AG09319 (cell line): ENCODE data around the gene AEBP2.
"Not testable (repeated sequence)": the region's sequence is repeated elsewhere in the genome, so short reads cannot be mapped to it uniquely, and the experiment has no call there.

Experiments used
- DNase-seq: peaks from one replicate; pipeline ENCODE4 v3.0.0-alpha.2; 2010; ENCODE audit warnings: low read depth; ENCODE audit errors: extremely low read depth
- TF ChIP-seq, protein P1 (sequence below): IDR thresholded peaks from 2 replicates; pipeline ENCODE4 v1.5.1; 2011; ENCODE audit warnings: low read depth, mild to moderate bottlenecking, inconsistent platforms, low read length, moderate library complexity

AEBP2 gene

DNA sequence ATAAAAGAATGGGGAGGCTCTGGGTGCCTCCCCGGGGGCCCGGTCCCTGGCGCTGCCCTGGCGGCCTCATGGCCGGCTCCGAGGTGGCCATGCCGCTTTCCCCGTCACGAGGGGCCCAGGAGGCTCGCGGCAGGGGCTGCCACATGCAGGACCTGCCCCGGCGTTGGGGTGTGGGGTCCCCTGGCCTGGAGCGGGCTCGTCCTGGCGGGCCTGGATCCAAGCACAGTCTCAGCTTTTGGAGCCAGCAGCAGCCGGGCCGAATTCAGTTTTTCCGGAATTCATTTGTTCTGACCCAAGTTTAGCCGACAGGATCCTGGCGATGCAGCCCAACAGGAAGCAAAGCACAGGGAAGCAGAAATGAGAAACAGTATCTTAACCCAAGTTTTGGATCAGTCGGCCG, 26.4 kb upstream of the AEBP2 start:
- DNase-seq, result no peak
- TF ChIP-seq, protein P1, sequence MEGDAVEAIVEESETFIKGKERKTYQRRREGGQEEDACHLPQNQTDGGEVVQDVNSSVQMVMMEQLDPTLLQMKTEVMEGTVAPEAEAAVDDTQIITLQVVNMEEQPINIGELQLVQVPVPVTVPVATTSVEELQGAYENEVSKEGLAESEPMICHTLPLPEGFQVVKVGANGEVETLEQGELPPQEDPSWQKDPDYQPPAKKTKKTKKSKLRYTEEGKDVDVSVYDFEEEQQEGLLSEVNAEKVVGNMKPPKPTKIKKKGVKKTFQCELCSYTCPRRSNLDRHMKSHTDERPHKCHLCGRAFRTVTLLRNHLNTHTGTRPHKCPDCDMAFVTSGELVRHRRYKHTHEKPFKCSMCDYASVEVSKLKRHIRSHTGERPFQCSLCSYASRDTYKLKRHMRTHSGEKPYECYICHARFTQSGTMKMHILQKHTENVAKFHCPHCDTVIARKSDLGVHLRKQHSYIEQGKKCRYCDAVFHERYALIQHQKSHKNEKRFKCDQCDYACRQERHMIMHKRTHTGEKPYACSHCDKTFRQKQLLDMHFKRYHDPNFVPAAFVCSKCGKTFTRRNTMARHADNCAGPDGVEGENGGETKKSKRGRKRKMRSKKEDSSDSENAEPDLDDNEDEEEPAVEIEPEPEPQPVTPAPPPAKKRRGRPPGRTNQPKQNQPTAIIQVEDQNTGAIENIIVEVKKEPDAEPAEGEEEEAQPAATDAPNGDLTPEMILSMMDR, result no peak

DNA sequence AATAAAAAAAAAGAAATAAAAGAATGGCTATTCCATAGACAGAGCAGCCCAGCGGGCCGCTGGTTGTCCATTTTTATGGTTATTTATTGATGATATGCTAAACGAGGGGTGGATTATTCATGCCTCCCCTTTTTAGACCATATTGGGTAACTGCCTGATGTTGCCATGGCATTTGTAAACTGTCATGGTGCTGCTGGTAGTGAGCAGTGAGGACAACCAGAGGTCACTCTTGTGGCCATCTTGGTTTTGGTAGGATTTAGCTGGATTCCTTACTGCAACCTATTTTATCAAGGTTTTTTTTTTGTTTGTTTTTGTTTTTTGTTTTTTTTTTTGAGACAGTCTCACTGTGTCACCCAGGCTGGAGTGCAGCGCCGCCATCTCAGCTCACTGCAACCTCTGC, 25.7 kb upstream of the AEBP2 start:
- DNase-seq, result not testable (repeated sequence)

DNA sequence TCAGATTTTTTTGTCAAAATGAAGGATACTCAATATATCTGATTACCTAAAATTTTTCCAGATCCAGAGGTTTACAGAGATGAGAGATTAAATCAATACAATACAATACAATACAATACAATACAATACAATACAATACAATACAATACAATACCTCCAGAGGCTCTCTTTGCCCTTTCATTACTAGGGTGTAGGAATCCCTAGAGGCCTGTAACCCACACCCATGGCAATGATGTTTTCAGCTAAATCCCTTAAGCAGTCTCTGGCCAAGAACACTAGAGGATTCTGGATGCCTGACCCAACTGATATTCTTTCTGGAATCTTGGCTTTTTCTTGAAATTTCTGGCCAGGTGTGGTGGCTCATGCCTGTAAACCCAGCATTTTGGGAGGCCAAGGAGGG, 23.7 kb upstream of the AEBP2 start:
- DNase-seq, result no peak
- TF ChIP-seq, protein P1, result no peak

DNA sequence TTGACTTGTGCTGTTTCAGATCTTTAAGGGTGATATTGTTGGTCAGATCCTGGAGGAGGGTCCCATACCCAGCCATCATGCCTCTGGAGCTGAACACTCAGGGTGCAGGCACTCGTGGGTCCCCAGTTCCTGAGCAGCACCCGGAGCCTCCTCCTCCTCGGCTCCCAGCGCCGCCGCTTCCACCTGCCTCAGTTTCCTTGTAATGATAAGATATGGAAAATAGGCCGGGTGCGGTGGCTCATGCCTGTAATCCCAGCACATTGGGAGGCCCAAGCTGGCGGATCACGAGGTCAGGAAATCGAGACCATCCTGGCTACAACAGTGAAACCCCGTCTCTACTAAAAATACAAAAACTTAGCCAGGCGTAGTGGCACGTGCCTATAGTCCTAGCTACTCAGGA, 20.2 kb upstream of the AEBP2 start:
- no peak for DNase-seq
- TF ChIP-seq, protein P1, result no peak

DNA sequence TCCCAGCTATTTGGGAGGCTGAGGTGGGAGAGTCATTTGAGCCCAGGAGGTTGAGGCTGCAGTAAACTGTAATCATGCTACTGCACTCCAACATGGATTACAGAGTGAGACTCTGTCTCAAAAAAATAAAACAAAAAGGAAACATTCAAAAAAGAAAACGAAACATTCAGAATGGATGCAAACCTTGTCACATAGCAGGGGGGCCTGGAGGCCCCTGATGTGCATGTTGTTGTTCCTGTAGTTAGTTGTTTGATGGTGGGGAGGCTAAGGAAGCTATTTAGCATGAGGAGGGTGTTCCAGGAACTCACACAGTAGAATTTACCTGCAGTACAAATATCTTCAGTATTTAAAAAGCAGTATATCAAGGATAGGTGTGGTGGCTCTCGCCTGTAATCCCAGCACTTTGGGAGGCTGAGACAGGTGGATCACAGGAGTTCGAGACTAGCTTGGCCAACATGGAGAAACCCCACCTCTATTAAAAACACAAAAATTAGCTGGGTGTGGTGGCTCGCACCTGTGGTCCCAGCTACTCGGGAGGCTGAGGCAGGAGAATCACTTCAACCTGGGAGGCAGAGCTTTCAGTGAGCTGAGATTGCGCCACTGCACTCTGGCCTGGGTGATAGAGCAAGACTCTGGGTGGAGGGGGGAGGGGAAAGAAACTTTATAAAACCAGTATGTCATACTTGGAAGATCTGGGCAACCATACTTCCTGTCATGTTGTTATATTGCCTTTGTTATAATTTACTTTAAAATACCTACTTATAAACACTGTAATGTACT, 17.6 kb upstream of the AEBP2 start:
- DNase-seq, result no peak
- TF ChIP-seq, protein P1, result no peak

DNA sequence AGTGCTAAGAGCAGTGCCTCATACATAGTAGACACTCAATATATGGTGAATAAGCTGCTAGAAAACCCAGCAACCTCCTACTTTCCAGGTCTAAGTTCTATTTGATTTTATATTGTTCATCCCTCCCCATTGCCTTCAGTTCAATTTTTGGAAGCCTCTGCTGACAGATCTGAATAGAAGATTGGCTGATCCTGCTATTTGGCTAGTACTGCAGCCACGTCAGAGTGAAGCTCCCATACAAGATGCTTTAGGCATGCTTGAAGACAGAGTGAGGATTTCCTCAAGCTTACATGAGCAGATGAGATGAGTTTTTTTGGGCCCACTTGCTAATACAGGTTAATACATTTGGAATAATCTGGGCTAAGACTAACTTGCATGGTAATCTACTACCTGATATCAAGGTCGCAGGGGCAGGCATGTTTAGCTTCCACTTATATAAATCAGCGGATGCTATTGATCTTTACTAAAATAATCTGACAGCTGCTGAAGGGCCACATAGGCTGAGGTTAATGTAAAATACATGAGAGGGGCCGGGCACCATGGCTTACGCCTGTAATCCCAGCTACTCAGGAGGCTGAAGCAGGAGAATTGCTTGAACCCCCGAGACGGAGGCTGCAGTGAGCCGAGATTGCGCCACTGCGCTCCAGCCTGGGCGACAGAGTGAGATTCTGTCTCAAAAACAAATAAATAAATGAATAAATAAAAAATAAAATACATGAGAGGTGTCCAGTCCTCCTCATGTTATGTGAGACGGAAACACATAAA, 15.9 kb upstream of the AEBP2 start:
- no peak for DNase-seq
- TF ChIP-seq, protein P1, result no peak

DNA sequence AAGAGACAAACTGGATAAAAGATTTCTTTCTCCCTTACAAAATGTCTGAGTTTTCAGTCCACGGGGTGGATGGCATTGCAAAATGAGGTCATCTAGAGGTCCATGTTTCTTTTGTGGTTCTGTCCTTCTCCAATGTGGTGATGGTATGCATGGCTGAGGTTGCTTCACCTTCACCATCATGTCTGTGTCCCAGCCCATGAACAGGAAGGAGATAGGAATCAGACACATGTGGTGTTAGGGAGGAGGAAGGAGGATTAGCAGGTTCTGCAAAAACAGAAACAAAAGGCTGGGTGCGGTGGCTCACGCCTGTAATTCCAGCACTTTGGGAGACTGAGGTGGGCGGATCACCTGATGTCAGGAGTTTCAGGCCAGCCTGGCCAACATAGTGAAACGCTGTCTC, 11.0 kb upstream of the AEBP2 start:
- TF ChIP-seq, protein P1, result no peak
- no peak for DNase-seq

DNA sequence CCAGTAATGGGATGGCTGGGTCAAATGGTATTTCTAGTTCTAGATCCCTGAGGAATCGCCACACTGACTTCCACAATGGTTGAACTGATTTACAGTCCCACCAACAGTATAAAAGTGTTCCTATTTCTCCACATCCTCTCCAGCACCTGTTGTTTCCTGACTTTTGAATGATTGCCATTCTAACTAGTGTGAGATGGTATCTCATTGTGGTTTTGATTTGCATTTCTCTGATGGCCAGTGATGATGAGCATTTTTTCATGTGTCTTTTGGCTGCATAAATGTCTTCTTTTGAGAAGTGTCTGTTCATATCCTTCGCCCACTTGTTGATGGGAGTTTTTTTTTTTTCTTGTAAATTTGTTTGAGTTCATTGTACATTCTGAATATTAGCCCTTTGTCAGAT, 9.8 kb upstream of the AEBP2 start:
- DNase-seq, result not testable (repeated sequence)
